HG03108 (cell line): Measurements from ENCODE around the gene KIF6.

Source experiments
- ATAC-seq: cut with Tn5 transposase; IDR thresholded peaks from one replicate; pipeline ENCODE4 v1.9.1; 2021; ENCODE audit warnings: moderate library complexity; ENCODE audit not compliant: unreplicated experiment

Gene KIF6

DNA sequence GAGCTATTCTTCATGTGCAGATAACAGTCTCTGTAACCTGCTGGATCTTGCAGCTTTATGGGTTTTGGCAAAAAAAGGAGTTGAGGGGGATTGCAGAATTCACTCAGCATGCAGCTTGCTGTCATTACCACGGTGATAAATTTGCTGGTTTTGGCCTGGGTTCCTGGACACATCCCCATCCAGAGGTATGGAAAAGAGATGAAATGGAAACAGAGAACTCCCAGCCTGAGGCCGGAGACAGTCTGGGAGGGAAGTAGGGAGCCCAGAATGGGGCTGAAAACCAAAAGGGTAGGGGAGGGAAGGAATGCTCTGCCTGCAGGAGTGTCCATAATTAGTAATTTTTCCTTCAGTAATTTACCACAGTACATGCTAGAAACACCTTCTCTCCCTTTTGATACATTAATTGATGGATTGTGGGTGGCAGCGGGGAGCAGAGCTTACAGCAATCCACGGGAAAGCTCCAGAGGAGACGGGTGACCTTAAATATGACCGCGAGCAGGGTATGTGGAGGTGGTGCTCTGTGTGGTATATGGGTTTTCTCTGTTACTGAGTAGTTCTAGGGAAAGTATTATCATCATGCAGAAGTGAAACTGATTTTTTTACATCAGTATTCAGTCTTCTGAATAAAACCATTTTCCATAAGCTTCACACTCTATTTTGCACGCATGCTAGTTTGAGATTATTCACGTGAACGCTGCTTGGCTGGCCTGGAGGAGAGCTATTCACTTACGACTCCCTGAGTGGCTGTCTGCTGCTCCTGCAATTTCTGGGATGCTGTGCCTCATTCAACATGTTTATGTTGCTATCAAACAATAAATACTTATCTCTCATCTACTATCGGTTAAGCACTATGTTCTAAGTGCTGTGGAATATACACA, 336.4 kb downstream of the KIF6 start:
- no peak for ATAC-seq

- ATAC-seq = no peak
Measured at GRCh38 chr6:39387785-39388184, 337.4 kb downstream of the KIF6 start.

- ATAC-seq = no peak
Measured at GRCh38 chr6:39386487-39386886, 338.7 kb downstream of the KIF6 start.

DNA sequence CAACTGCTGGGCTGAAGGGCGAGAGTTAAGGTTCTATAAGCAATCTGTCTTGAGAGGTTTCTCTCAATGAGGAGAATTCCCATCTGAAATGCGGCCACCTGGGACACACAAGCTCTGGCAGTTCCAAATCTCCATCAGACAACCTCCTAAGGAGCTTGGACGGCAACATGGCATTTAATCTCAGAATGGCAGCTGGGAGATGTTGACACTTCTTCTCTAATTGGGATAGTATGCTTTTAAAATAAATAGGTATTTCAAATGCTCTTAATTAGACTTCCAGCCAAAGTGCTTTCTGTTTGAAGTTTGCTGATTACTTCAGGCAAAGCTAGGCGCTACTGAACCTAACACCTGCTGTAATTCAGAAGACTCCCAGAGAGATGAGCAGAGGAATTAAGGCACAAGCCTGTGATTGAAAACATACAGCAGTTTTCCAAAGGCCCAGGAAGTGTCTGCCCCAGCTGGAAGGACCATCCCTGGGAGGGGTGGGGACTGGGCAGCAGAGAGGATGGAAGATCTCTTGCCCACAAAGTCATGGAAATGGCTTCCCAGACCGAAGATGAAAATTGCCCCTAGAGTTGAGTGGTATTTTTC, 343.6 kb downstream of the KIF6 start:
- ATAC-seq = no peak

DNA sequence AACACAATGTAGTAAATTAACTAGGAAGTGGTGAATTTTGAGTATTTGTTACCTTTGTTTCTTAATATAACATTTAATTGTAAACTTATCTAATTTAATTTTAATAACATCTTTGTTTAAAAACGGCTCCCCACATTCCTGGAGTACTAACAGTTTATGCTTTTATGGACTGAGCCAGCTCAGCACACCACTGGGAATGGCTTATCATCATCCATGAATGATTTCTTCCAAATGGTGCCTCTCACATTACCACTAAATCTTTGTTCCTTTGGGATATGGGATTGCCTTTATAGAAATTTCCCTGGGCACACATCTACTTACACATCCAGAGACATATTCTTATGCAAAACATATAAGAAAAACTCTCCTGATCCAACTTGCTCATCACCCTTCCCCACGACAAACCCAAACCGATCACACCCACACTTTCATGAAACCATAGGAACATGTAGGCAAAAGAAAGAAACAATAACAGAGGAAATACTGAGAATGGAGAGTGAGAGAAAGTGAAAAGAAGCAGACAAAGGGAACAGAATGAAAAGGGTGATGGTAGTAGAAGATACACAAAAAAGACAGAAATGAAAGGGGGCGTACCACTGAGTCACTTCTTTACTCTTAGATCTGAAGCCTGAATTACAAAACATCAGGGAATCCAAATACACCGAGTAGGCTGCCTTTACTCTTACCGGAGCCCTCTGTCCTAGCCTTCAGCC, 344.2 kb downstream of the KIF6 start:
- no peak for ATAC-seq

DNA sequence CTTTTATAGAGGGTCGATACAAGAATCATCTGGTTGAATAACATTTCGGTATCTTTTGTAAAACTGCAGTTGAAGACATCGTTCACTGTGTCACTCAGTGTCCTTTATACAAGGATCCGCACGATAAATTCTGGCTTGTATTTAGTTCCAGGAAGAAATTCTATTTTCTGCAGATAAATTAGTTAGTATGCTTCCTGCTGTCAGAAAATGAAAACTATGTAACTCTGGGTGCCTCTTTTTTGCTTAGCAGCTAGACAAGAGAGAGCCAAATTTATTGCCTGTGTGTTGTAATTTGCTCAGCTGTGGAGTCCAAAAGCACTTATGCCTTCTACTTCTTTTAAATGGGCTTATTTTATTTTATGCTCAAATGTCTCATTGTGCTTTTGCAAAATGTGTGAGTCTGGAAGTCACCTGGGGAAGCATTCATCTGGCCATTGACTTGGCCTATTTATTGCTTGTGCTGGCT, 346.2 kb downstream of the KIF6 start:
- no peak for ATAC-seq

DNA sequence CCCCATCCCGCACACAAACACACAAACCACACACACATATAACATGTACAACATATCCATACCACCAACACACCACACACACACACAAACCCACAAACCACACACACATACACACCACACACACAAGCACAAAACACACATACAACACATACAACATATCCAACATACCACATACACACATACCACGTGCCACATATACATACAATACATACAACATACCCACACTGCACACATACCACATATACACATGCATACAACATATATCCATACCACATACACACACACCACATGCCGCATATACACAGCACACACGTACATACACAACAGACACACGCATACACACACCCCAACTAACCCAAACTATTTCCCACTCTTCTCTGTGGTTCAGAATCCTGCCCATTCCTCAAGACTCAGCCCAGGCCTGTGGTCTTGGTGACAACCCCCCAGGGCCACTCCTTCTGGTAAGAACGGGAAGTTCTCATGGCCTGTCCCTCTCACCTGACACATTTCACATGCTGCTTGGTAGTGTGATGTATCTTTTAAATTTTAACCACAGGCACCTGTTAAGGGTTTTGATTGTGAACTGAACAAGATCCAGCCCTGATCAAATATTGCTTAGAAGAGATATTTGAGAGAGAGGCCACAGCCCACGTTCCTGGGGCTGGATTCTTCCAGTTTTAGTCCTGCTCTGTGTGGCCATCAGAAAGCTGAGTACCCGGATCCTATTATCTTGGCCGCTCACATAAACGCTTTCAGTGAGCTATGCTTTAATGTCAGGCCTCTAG, 346.8 kb downstream of the KIF6 start:
- no peak for ATAC-seq

DNA sequence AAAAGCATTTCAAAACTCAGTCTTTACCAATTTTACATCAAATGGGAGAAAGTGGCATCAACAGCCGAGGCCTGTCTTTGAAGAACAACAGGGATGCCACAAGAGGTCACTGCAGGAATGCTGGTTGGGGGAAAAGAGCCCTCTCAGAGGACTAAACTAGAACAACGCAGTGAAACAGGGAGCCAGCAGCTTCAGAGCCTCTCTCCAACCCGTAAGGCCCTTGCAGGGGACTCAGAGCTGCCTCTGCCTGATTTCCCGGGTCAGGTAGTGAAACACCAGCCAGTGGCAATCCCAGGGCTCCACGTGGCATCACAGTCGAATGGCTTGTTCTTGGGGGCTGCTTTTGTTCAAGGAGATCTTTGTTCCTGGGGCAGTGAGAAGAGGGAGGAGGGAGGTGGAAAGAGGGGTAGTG, 347.7 kb downstream of the KIF6 start:
- no peak for ATAC-seq

- ATAC-seq = no peak
Measured at GRCh38 chr6:39375405-39375804, 349.8 kb downstream of the KIF6 start.

GRCh38 chr6:39370390-39370789, 354.8 kb downstream of the KIF6 start:
- ATAC-seq = no peak

- ATAC-seq = no peak
Measured at GRCh38 chr6:39369987-39370386, 355.2 kb downstream of the KIF6 start.

- ATAC-seq = no peak
Measured at GRCh38 chr6:39367700-39368099, 357.5 kb downstream of the KIF6 start.

- ATAC-seq = no peak
Measured at GRCh38 chr6:39366931-39367618, 358.1 kb downstream of the KIF6 start.

GRCh38 chr6:39365281-39366074, 359.7 kb downstream of the KIF6 start:
- ATAC-seq = no peak

DNA sequence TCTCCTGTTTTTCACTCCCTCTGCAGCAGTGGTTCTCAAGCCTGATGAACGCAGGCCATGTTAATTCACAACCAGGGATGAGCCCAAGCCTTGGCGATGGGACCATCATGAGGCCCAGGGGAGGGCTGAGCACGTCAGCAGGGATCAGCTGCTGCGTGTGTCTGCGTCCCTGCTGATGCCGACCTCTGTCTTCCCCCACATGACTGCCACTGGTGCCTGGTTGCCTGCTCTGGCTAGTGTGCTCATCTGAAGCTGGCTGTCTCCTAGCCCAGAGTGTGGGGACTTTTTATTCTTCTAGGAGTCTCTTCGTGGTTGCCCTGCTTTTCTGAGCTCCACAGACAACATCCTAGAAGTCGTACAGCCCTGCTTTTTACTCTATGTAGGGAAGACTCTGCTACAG, 361.9 kb downstream of the KIF6 start:
- no peak for ATAC-seq

GRCh38 chr6:39362487-39362865, 362.7 kb downstream of the KIF6 start:
- no peak for ATAC-seq

DNA sequence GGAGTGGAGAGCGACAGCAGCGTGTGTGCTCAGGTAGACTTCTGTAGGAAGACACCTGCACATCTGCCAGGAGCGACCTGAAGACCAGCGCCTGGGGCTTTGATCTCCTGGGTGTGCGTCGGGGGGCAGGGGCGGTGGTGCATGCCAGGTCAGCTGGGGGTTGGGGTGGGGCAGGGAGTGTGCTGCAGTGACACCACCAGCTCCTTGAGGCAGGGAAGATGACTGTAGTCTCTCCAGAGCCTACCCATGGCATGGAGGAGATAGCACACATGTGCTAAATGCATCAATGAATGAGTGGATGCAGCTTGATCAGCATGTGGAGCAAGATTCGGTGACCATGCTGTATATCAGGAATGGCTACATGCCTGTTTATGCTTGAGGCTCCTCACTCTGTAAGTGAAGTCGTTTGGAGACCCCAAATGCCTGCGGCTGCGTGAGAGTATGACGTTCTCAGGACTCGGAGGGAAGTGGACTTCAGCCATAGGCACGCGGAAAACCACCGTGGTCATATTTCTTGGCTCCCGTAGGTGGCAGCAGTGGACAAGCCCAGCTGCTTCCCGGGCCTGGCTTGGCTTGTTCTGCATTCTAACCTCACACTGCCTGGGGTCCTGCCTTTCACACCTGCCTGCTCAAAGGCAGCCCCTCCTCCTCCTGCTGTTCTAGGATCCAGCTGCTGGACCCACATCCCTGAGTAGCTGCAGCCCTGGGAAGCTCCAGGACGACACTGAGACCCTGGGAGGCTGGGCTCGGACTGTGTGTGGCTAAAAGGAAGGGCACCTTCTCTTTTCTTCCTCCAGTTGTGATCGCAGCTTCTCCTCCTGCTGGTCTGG, 363.3 kb downstream of the KIF6 start:
- peak; percentile 77 for ATAC-seq

- ATAC-seq = no peak
Measured at GRCh38 chr6:39360378-39360777, 364.8 kb downstream of the KIF6 start.
